ENCODE data around the gene FSCN2.

GRCh38 chr17:81579298-81579697 lies 51.1 kb downstream of the FSCN2 start:
- TF ChIP-seq, protein P1, sequence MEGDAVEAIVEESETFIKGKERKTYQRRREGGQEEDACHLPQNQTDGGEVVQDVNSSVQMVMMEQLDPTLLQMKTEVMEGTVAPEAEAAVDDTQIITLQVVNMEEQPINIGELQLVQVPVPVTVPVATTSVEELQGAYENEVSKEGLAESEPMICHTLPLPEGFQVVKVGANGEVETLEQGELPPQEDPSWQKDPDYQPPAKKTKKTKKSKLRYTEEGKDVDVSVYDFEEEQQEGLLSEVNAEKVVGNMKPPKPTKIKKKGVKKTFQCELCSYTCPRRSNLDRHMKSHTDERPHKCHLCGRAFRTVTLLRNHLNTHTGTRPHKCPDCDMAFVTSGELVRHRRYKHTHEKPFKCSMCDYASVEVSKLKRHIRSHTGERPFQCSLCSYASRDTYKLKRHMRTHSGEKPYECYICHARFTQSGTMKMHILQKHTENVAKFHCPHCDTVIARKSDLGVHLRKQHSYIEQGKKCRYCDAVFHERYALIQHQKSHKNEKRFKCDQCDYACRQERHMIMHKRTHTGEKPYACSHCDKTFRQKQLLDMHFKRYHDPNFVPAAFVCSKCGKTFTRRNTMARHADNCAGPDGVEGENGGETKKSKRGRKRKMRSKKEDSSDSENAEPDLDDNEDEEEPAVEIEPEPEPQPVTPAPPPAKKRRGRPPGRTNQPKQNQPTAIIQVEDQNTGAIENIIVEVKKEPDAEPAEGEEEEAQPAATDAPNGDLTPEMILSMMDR (IDR thresholded peaks at IDR 0.05) = no peak
- TF ChIP-seq POLR2A (IDR thresholded peaks at IDR 0.05) = no peak

Data from Peyer's patch (tissue), 4 donors.